Endothelial cell of umbilical vein (primary cell): ENCODE results near the gene AGRP. TPM values are rescaled to one million over a fixed set of nuclear protein-coding genes. Genes with fewer than 3 reads are reported as not detected.

Experiments
- BruUV-seq: library from RNA; stranded (reverse); fragments of 400-500 nt; replicated peaks from 2 replicates; lab custom pipeline; 2021; lab: Mats Ljungman, UMichigan
- CTCF ChIA-PET: fragments of 300-600, 350-600 bp; sonication (Branson Sonifier 250); formaldehyde crosslinking; loops from one replicate; lab custom pipeline; 2021; ENCODE audit warnings: antibody characterized with exemption, inconsistent platforms; lab: Charles Lee
- POLR2A ChIA-PET: fragments of 300-600, 350-600 bp; sonication (Branson Sonifier 250); formaldehyde crosslinking; loops from one replicate; lab custom pipeline; 2021; ENCODE audit warnings: antibody characterized with exemption, inconsistent platforms; lab: Charles Lee
- DNase-seq: peaks from one replicate; pipeline ENCODE4 v3.0.0-alpha.2; 2011; ENCODE audit warnings: low read depth, low spot score
- FAIRE-seq: peaks from 2 replicates; lab custom pipeline; 2011; peaks lifted over from hg19 to GRCh38; lab: Jason Lieb, UNC
- H2AFZ ChIP-seq: 2 replicates; pipeline ENCODE4 v1.6.0; 2012; ENCODE audit warnings: low read depth, low read length, control low read depth, inconsistent platforms
- H3K27ac ChIP-seq: 2 replicates; pipeline ENCODE4 v1.5.1; 2011; ENCODE audit warnings: low read depth, mild to moderate bottlenecking, control low read depth, low read length, moderate library complexity; ENCODE audit not compliant: insufficient read depth
- H3K27me3 ChIP-seq, 2 experiments: 2 replicates each; pipeline versions ENCODE4 v1.6.0 to v1.6.1; 2011; ENCODE audit warnings: low read length in 2 of 2, mixed read lengths in 1 of 2; ENCODE audit not compliant: control insufficient read depth in 2 of 2, insufficient read depth in 2 of 2
- H3K36me3 ChIP-seq, 2 experiments: 2 replicates in 1 of 2; 3 replicates in 1 of 2; pipeline ENCODE4 v1.5.1; 2011; ENCODE audit warnings: low read length in 2 of 2, mild to moderate bottlenecking in 1 of 2, moderate library complexity in 1 of 2; ENCODE audit not compliant: control insufficient read depth in 2 of 2, insufficient read depth in 2 of 2; ENCODE audit errors: extremely low read depth in 1 of 2
- H3K4me1 ChIP-seq: 3 replicates; pipeline ENCODE4 v1.5.1; 2011; ENCODE audit warnings: mild to moderate bottlenecking, low read length; ENCODE audit not compliant: control insufficient read depth, insufficient read depth; ENCODE audit errors: extremely low read depth
- H3K4me2 ChIP-seq: 2 replicates; pipeline ENCODE4 v1.6.1; 2011; ENCODE audit warnings: low read length, control low read depth, mixed read lengths; ENCODE audit not compliant: insufficient read depth
- H3K4me3 ChIP-seq, 3 experiments: fragments of 200-600 bp in 1 of 3; sonication (generic), shearing (Covaris generic) in 1 of 3; replicated peaks in 1 of 3; 2 replicates each; pipeline ENCODE4 v1.5.1; 2011 to 2016; ENCODE audit warnings: control low read depth in 3 of 3, low read length in 3 of 3, mild to moderate bottlenecking in 2 of 3, inconsistent platforms in 1 of 3, low read depth in 1 of 3, moderate library complexity in 1 of 3; ENCODE audit not compliant: insufficient read depth in 1 of 3
- H3K79me2 ChIP-seq: 2 replicates; pipeline ENCODE4 v1.6.0; 2012; ENCODE audit warnings: low read length, inconsistent platforms; ENCODE audit not compliant: control insufficient read depth, insufficient read depth
- H3K9ac ChIP-seq: replicated peaks from 2 replicates; pipeline ENCODE3; 2011; ENCODE audit warnings: low read length, control low read depth; ENCODE audit not compliant: insufficient read depth; ENCODE audit errors: extremely low read depth
- H3K9me1 ChIP-seq: replicated peaks from 3 replicates; pipeline ENCODE4 v1.6.0; 2011; ENCODE audit warnings: mild to moderate bottlenecking, low read length; ENCODE audit not compliant: control insufficient read depth, insufficient read depth; ENCODE audit errors: extremely low read depth
- H3K9me3 ChIP-seq: replicated peaks from 2 replicates; pipeline ENCODE4 v1.5.1; 2012; ENCODE audit warnings: low read length, inconsistent platforms; ENCODE audit not compliant: control insufficient read depth, insufficient read depth
- H4K20me1 ChIP-seq: replicated peaks from 2 replicates; pipeline ENCODE3; 2011; ENCODE audit warnings: mild to moderate bottlenecking, low read length; ENCODE audit not compliant: control insufficient read depth, insufficient read depth; ENCODE audit errors: extremely low read depth
- CTCF ChIP-seq, 2 donors: IDR thresholded peaks; 1 replicate in 1 of 2; 2 replicates in 1 of 2; pipeline ENCODE4 v1.5.1; 2011; ENCODE audit warnings: low read length in 2 of 2, mild to moderate bottlenecking in 2 of 2, moderate library complexity in 2 of 2, control low read depth in 1 of 2, inconsistent platforms in 1 of 2, low read depth in 1 of 2; ENCODE audit not compliant: insufficient read depth in 1 of 2; ENCODE audit errors: extremely low read depth in 1 of 2
- EZH2 ChIP-seq: IDR thresholded peaks from 2 replicates; pipeline ENCODE4 v1.6.1; 2012; ENCODE audit warnings: borderline replicate concordance, low read depth, mild to moderate bottlenecking, moderate library complexity, low read length, inconsistent platforms; ENCODE audit not compliant: severe bottlenecking
- FOS ChIP-seq: IDR thresholded peaks from 2 replicates; pipeline ENCODE4 v1.6.1; 2011; ENCODE audit warnings: mild to moderate bottlenecking, low read length, moderate library complexity, borderline replicate concordance; ENCODE audit not compliant: insufficient read depth
- GATA2 ChIP-seq: IDR thresholded peaks from 2 replicates; pipeline ENCODE4 v1.7.0; 2011; ENCODE audit warnings: low read depth, mild to moderate bottlenecking, moderate library complexity, mixed read lengths, low read length; ENCODE audit not compliant: insufficient read length, insufficient read depth
- JUN ChIP-seq: IDR thresholded peaks from 2 replicates; pipeline ENCODE4 v1.6.1; 2011; ENCODE audit warnings: borderline replicate concordance, low read depth; ENCODE audit not compliant: insufficient read length, insufficient read depth
- MYC ChIP-seq: IDR thresholded peaks from one replicate; pipeline ENCODE4 v1.6.1; 2011; ENCODE audit warnings: mild to moderate bottlenecking, low read depth, low read length
- POLR2A ChIP-seq: IDR thresholded peaks from 2 replicates; pipeline ENCODE4 v1.6.1; 2012; ENCODE audit warnings: low read depth, mild to moderate bottlenecking, control low read depth, low read length
- POLR2AphosphoS5 ChIP-seq: IDR thresholded peaks from 2 replicates; pipeline ENCODE4 v1.6.1; 2012; ENCODE audit warnings: low read depth, mild to moderate bottlenecking, control low read depth, low read length, moderate library complexity; ENCODE audit not compliant: insufficient read depth
- dilution Hi-C: fragments of 300-500 bp; cut with MboI; formaldehyde crosslinking; loops from one replicate; pipeline ENCODE4 v1.15.0; 2019; ENCODE audit warnings: low sequenced_read_pairs; ENCODE audit not compliant: extremely low pct_ligation_motif_present
- intact Hi-C: fragments of 100-400 bp; cut with micrococcal nuclease; formaldehyde crosslinking; loops from one replicate; pipeline ENCODE4 v1.10.0; 2022
- polyA plus RNA-seq, 4 experiments: library from polyadenylated mRNA; depleted of rRNA in 3 of 4; stranded (reverse) in 3 of 4; unstranded in 1 of 4; fragments of >200 nt; gene quantifications; 2 replicates each; pipeline versions ENCODE4 v1.2.1 to v1.2.3, GENCODE V29; 2011 to 2012; ENCODE audit warnings: missing spikeins in 1 of 4
- total RNA-seq: library from RNA; stranded (reverse); gene quantifications from 2 replicates; pipeline ENCODE4 v1.2.3, GENCODE V29; 2021
- TF ChIP-seq, protein P1 (sequence below): IDR thresholded peaks from 2 replicates; pipeline ENCODE4 v1.6.1; 2011; ENCODE audit not compliant: insufficient read depth, insufficient read length

The AGRP gene
- total and polyA plus RNA-seq, 2 donors (not counting 3 experiments of a cell fraction or from before 2014, with no cell fraction given), result not detected

DNA sequence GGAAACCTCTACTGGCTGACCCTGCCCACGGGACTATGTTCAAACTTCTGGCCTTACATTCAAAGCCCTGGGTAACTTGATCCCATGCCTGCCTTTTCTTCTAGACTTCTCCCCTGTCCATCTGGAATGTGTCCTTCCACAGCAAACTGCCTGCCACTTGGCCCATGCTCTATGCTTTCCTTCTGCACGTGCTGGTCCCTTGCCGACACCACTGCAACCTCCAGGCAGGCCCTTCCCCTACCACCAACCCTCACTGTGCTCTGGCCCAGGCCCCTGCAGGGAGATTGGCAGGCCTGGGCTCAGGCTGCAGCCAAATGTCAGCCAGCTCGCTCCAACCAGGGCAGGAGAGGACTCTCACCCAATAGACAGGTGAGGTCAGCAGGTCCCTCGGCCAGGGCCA is 41.4 kb downstream of the AGRP start:
- CTCF ChIA-PET, result interaction anchor here (0.8 to 6.8 kb wide), 4 partner anchors 11 to 24 kb away, joined by 3 to 53 read pairs (median 6); partner anchors contain the start of gene HSD11B2
- no peaks in the 10 kb centered on the region for H3K4me1 ChIP-seq
- no peaks in the 10 kb centered on the region for H3K9me1 ChIP-seq
- no peaks in the 10 kb centered on the region for H3K9me3 ChIP-seq
- intact Hi-C loops (no loop called here), dilution Hi-C loops (no loop called here)
- no TSS peak for BruUV-seq
- no peak overlapping the region for H3K9ac ChIP-seq
- no peak overlapping the region for H3K4me3 ChIP-seq
- H3K4me2 ChIP-seq, result no peak overlapping the region
- POLR2A ChIA-PET, result no interaction called here
- H3K79me2 ChIP-seq, result no peaks in the 10 kb centered on the region
- H4K20me1 ChIP-seq, result no peaks in the 10 kb centered on the region
- DNase-seq (no peak), FAIRE-seq (no peak)
- H3K36me3 ChIP-seq, result peaks cover 0 to 34% of the 10 kb centered on the region in 2 experiments
- TF ChIP-seq POLR2AphosphoS5 (no peak), FOS (no peak), JUN (no peak), MYC (no peak), EZH2 (no peak), POLR2A (no peak), CTCF (IDR thresholded peaks at IDR 0.05; ENCODE audit: extremely low read depth in 1 of 2, insufficient read depth in 1 of 2, low read depth in 1 of 2, low read length in 2 of 2) (no peak), GATA2 (no peak)
- TF ChIP-seq, protein P1, sequence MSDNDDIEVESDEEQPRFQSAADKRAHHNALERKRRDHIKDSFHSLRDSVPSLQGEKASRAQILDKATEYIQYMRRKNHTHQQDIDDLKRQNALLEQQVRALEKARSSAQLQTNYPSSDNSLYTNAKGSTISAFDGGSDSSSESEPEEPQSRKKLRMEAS, result no peak
- H2AFZ ChIP-seq, result no peak overlapping the region
- H3K27ac ChIP-seq, result no peak overlapping the region
- no peaks in the 10 kb centered on the region for H3K27me3 ChIP-seq
